Suppressor macrophage treated with lipopolysaccharide for 4 hours (primary cell): ENCODE data around the gene TMPRSS13.
"Not testable (repeated sequence)": the region's sequence is repeated elsewhere in the genome, so short reads cannot be mapped to it uniquely, and the experiment has no call there.

Experiments
- DNase-seq: peaks from one replicate; pipeline ENCODE4 v3.0.0-alpha.2; 2020

Gene TMPRSS13

DNA sequence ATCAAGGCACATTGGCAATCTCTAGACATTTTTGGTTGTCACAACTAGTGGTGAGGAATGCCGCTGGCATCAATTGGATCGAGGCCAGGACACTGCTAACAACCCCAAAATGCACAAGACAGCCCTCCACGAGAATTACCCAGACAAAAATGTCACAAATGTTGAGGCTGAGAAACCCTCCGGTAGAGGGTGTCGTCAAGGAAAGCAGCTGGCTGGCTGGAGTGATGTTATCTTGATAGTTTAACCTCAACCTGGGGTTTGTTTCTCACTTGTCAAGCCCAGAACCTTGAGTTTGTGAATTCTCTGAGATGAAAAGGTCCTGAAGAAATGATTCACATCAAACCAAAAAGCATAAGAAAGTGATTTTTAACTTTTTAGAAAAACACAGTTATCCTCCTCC, 21.1 kb upstream of the TMPRSS13 start:
- DNase-seq = peak; percentile 52

- no peak for DNase-seq
Observed at GRCh38 chr11:117949062-117949461, 19.9 kb upstream of the TMPRSS13 start.

- not testable (repeated sequence) for DNase-seq
Observed at GRCh38 chr11:117948466-117948865, 19.3 kb upstream of the TMPRSS13 start.

DNA sequence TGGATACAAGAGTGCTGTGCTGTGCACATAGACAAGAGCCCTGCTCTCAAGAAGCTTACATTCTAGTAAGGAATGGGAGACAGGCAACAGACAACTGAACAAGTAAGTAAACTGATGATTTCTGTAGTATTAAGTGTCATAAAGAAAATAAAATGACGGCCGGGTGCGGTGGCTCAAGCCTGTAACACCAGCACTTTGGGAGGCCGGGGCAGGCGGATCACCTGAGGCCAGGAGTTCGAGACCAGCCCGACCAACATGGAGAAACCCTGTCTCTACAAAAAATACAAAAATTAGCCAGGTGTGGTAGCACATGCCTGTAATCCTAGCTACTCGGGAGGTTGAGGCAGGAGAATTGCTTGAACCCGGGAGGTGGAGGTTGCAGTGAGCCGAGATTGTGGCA, 18.5 kb upstream of the TMPRSS13 start:
- not testable (repeated sequence) for DNase-seq

DNA sequence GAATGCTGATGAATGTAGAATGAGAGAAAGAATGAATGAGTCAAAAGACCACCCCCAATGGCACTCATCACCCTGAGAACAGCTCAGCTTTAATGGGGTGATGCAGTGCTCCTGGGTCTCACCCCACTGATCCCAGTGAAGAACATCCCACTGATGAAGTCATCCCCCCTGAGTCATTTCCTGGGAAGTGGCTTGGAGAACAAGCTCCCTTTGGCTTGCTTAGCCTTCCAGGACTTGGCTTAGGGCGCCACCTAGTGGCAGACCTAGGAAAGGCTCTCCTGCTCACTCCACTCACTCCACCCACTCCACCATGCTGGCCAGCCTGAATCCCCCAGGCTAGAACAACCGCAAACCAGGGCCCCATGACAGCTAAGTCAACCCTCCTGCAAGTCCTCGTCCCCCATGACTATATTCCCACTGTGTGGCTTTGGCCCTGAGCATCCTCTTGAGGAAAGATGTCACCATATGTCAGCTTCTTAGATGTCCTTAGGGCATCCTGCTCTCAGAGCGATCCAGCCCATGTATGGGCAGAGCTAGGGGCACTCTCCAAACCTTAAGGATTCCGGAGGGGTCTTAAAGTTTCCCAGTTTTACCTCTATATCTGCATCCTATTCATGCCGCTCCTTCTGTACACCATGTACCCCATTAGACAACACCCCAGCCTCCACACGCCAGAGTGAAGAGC, 17.8 kb upstream of the TMPRSS13 start:
- DNase-seq = peak; percentile 96

DNA sequence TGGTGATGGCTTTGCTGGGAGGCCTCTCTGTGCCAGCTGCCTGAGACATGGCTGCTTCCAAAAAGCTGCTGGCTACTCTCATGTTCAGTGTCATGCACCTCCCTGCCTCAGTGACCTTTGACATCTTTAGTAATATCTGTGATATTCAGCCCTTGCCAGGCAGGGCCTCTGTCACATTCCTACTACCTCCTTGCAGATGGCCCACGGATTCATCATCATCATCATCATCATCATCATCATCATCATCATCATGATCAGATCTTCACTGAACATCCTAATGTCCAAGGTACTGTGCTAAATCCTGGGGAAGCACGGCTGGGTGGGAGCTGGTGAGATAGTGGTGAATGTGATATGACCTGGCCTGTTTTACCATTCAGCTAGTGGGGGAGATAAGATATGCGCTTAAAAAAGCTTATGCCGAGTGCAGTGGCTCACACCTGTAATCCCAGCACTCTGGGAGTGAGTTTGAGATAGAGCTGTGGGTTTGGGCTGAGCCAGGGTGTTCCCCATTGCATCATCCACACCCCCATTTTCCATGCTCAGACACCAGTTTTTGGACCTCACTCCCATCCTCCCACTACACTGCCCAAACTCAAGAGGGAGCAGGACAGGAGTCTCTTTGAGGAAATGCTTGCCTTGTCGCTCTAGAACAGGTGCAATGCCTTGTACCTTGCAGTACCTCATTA, 17.1 kb upstream of the TMPRSS13 start:
- DNase-seq = peak; percentile 57

GRCh38 chr11:117945047-117945810, 16.0 kb upstream of the TMPRSS13 start:
- DNase-seq = peak; percentile 83

DNA sequence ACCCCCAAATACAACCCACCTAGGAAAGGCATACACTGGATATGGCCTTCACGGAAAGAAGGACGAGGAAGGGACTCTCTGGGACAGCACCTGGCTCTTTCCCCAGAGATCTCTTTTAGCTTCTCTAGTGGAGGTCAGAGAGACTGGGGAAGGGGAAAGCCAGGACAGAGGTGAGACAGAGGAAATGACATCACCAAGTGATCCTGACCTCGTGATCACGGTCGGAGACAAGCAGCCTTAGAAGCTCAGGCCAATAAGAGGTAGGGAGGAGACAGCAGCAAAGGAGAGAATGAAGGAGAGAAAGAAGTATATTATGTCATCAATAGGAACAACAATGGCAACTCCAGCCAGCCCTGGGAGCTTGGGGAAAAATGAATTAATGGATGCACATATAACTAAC, 15.4 kb upstream of the TMPRSS13 start:
- no peak for DNase-seq

- DNase-seq = peak; percentile 33
Observed at GRCh38 chr11:117941976-117942654, 12.9 kb upstream of the TMPRSS13 start.

GRCh38 chr11:117941163-117941707, 12.0 kb upstream of the TMPRSS13 start:
- DNase-seq = no peak

- DNase-seq = no peak
Observed at GRCh38 chr11:117940736-117941135, 11.5 kb upstream of the TMPRSS13 start.

GRCh38 chr11:117936973-117937372, 7.8 kb upstream of the TMPRSS13 start:
- no peak for DNase-seq

DNA sequence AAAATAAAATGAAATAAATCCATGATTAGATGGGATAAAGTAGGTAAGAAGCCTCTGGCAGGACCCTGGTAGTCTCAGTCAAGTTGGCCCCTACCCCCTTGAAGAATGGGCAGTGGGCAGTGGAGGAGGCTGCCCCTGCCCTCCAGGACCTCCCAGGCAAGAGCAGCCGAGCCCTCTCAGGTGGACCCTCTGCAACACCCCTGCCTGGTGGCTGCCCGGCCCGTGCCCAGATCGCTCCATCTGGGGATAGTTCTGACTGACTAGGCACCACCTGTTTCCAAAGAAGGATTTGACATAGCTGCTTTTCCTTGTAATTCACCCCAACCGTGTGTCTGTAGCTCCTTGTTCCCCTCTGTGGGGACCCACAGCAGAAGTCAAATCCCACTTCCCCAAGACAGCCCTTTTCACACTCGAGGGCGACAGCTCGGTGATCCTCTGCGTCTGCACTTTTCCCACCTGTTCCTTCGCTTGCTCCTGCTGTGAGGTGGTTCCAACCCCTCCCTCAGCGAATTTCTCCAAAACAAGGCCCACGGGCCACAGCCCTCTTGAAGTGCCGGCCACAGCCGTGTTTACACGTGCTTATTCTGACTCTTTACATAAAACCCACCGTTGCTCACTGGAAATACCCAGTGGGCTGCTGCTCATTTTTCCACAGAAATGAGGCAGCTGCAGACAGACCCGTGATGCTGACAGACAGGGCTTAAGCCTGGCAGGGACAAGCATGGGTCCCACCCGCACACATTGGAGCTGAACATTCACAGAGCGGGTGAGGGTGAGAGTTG, 5.5 kb upstream of the TMPRSS13 start:
- no peak for DNase-seq

DNA sequence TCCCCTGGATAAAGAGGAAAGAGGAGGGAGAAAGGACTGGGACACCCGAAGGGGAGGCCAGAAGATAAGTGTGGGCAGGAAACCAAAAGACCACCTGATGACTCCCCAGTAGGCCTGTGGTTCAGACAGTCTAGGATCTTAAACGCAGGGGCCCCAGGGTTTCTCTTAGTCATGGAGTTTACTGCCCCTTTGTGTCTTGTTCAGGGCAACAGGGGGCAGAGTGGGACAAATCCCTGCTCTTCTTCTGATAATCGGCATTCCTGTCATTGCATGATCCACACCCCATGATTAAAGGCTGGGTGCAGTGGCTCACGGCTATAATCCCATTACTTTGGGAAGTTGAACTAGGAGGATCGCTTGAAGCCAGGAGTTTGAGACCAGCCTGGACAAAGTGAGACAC, 4.7 kb upstream of the TMPRSS13 start:
- DNase-seq = no peak

DNA sequence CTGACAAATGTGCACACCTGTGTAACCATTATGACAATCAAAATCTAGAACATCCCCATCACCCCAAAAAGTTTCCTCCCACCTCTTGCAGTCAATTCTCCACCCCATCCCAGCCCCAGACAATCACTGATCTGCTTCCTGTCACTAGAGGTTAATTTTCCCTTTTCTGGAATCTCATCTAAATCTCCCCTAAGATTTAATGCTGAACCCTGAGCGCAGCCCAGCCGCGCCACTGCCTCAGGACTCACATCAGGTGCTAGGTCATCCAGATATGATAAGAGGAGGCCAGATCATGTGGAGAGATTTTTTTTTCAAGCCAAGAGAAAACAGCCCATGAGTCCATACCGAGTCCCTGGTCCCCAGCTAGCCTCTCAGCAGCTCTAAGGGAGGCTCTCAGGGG, 4.3 kb upstream of the TMPRSS13 start:
- no peak for DNase-seq

DNA sequence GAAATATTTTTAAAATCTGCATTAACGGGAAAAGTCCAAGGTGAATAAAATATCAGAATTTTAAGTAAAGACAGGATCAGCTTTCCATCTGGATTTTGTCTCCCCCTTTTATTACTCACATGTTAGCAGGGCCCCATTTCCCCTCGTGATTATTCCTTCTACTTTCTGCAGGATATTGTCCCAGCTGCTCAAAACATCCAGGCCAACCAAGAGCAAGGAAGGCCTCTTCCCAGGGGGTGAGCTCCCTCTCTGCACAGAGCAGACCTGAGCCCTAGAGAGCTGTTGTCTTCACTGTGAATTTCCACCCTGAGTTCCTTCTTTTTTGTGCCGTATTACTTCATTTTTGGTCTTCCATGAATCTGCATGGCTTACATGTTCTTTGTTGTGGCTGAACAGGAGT, 3.7 kb upstream of the TMPRSS13 start:
- no peak for DNase-seq

DNA sequence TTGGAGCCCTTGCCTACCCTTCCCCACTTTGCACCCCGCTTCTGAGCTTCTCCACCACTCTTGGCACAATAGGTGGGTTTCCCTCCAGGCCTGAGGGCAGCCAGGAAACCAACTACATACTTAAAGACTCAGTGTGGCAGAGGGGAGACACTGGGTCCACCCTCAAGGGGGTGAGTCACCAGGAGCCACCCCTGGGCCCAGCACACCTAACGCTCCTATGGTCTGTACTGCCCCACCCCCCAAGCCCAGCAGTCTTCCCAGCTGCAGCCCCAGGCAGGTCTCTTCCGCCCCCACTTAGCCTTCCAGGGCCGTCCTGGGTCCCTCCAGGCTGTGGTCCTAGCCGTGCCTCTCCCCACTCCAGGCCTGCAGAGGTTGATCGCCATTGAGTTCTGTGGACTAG, 3.2 kb upstream of the TMPRSS13 start:
- no peak for DNase-seq

DNA sequence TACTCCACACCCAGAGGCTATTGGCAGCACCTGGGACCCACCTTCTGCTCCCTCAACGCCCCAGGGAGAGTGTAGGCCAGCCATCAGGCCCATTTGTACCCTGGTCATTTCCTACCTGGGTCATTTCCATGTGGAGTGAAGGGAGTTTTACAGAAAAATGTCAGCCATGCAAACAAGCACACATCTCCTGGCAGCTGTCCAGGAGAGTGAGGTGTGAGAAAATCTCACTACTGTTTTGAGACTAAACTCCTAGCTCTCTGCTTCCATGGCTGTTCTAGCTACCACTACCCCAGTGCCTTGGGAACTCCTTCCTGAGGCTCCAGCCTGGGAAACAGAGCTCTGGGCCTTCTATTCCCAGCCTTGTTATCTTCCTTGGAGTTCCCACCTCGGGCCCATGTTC, 2.8 kb upstream of the TMPRSS13 start:
- no peak for DNase-seq

DNA sequence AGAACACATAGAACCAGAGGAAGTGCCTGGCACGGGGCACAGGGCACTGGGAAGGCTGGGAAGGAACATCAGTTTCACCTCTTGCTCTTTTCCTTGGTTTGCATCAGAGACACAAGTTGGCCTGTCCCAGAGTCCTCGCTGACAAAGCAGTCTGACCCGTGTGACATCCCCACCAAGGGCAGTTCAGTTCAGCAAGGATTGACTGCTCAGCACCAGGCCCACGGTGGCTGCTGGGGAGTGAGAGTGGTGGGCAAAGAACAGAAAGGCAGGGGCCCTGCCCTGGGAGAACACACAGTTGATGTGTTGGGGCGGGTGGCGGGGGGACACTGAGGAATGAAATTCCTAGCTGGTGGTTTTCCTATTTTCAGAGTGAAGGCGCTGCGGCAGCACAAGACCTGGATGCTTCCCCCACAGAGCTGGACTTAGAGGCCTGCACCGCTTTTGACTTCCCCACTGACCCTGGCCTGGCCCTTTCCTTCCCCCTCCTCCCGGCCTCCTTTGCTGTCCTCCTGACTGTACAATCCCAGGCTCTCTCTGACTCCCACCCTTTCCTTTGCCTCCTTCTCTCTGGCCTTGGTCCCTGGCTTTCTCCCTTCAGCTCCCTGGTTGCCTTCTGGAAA, 2.2 kb upstream of the TMPRSS13 start:
- no peak for DNase-seq

DNA sequence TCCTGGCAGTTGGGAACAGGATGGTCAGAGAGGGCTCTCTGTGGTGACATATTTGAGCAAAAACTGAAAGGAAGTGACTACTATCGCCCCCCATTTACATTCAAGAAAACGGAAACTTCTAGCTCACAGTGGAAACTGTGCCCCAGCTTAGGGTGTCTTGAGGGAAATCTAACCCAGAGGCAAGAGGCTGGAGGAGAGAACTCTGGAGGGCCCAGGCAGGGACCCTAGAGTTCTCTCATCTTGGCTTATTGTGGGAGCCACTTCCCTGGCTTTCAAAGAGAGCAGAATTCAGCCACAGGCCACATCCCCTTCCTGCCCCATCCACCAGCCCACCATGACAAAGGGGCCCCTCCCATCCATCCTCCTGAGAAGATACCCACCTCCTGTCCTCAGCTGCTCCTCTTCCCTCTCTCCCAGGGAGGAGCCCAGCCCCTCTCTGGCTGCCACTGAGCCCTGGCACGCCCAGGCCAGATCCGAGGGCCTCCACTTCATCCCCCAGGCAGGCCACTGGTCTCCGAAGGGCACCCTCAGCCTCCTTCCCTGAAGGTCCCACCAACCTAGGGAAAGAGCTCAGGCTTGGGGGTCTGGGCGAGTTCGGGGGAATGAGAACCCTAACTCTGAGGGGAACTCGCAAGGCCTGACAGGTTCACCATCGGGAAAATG, 1.6 kb upstream of the TMPRSS13 start:
- DNase-seq = no peak

- no peak for DNase-seq
Observed at GRCh38 chr11:117929916-117930570, 841 bp upstream of the TMPRSS13 start.
